ENCODE results near the gene C19orf67.

- no peak for TF ChIP-seq CTCF (IDR thresholded peaks at IDR 0.05)
- no peak for TF ChIP-seq EP300 (IDR thresholded peaks at IDR 0.05)
- no peak for TF ChIP-seq POLR2A (IDR thresholded peaks at IDR 0.05)
Observed at GRCh38 chr19:14102756-14103155, 17.2 kb upstream of the C19orf67 start.

All from tibial nerve (tissue), 4 donors.